HFFc6 (cell line): Measurements from ENCODE around the gene CLNK. TPM values are rescaled to one million over a fixed set of nuclear protein-coding genes. Genes with fewer than 3 reads are reported as not detected.

Source experiments
- DNase-seq: peaks from one replicate; pipeline ENCODE4 v3.0.0-alpha.2; 2018
- H3K27ac Mint-ChIP-seq: 2 replicates; pipeline ENCODE4 v1.8.0; 2020; ENCODE audit warnings: mild to moderate bottlenecking, mixed read lengths
- H3K27me3 Mint-ChIP-seq: 2 replicates; pipeline ENCODE4 v1.8.0; 2021; ENCODE audit warnings: mild to moderate bottlenecking, moderate library complexity, mixed read lengths; ENCODE audit not compliant: insufficient read depth
- H3K36me3 Mint-ChIP-seq: 2 replicates; pipeline ENCODE4 v1.8.0; 2021; ENCODE audit warnings: low read depth, mixed read lengths
- H3K4me1 Mint-ChIP-seq: 2 replicates; pipeline ENCODE4 v1.8.0; 2020; ENCODE audit warnings: low read depth, mixed read lengths
- H3K4me3 Mint-ChIP-seq: 2 replicates; pipeline ENCODE4 v1.8.0; 2020; ENCODE audit warnings: mild to moderate bottlenecking, moderate library complexity, mixed read lengths
- H3K9me3 Mint-ChIP-seq: 2 replicates; pipeline ENCODE4 v1.8.0; 2020; ENCODE audit warnings: mild to moderate bottlenecking, mixed read lengths
- CTCF ChIP-seq: fragments of 200-600 bp; sonication (generic); IDR thresholded peaks from 2 replicates; pipeline ENCODE4 v1.5.0; 2021; ENCODE audit warnings: antibody characterized with exemption, mild to moderate bottlenecking
- total RNA-seq, 6 experiments: library from RNA; stranded (reverse); fragmentation: NEBNext Ultra II Directional; extraction: Animal tissue kit (Norgen Biotek cat#: 25700); gene quantifications; 2 replicates in 1 of 6; 3 replicates in 5 of 6; pipeline ENCODE4 v1.2.3, GENCODE V29; 2021

Gene CLNK
- total RNA-seq, 6 experiments from 2014 or later, result not detected

GRCh38 chr4:10504570-10505179 is 179.9 kb downstream of the CLNK start:
- DNase-seq, result no peak
- TF ChIP-seq CTCF, result no peak
- Mint-ChIP-seq H3K9me3 (no peaks in the 10 kb centered on the region), H3K4me1 (no peaks in the 10 kb centered on the region), H3K27me3 (peaks cover 17% of the 10 kb centered on the region), H3K27ac (no peak overlapping the region), H3K4me3 (no peak overlapping the region), H3K36me3 (no peaks in the 10 kb centered on the region)

DNA sequence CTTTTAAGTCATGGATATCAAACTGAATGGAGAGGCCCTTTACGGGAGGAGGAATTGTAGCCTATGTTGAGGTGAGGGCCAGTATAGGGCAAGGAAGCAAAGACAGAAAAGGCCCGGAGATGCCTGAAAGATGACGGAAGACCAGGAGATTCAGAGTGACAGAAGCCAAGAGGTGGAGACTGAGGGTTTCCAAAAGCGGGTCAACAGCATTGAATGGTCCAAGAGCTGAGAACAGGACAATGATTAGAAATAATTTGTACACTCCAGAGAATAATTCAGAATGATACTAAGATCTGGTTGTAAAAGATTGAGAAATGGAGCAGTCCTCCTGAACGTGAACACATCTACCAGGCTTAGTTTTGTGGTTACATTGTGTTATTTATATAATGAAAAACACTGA is 181.9 kb downstream of the CLNK start:
- H3K27ac Mint-ChIP-seq, result no peak overlapping the region
- no peak for DNase-seq
- TF ChIP-seq CTCF, result no peak
- no peaks in the 10 kb centered on the region for H3K4me1 Mint-ChIP-seq
- no peak overlapping the region for H3K4me3 Mint-ChIP-seq
- H3K9me3 Mint-ChIP-seq, result no peaks in the 10 kb centered on the region
- H3K27me3 Mint-ChIP-seq, result peaks cover 25% of the 10 kb centered on the region
- H3K36me3 Mint-ChIP-seq, result no peaks in the 10 kb centered on the region

DNA sequence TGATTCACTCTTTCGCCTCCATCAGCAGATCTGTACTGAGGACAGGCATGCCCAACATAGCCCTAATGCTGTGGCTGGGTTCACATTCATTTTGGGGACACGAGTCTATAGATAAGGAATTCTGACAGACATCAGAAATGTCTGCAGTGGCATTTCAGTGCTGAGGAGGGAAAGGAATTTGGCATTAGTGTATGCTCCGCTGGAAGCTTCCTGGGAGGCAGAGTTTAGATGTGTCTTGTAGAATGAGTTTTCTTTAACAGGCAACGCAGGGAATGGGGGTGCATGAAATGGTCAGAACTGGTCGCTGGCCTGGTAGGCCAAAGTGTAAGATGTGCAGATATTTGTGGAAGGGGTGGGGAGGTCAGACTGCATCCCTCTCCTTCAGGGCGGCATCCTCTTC is 183.8 kb downstream of the CLNK start:
- no peak for TF ChIP-seq CTCF
- Mint-ChIP-seq H3K4me3 (no peak overlapping the region), H3K27me3 (peaks cover 25% of the 10 kb centered on the region), H3K27ac (no peak overlapping the region), H3K4me1 (no peaks in the 10 kb centered on the region), H3K9me3 (no peaks in the 10 kb centered on the region), H3K36me3 (no peaks in the 10 kb centered on the region)
- DNase-seq, result no peak

- TF ChIP-seq CTCF, result no peak
- DNase-seq, result no peak
- Mint-ChIP-seq H3K4me3 (no peak overlapping the region), H3K27me3 (peaks cover 27% of the 10 kb centered on the region), H3K36me3 (no peaks in the 10 kb centered on the region), H3K27ac (no peak overlapping the region), H3K4me1 (no peaks in the 10 kb centered on the region), H3K9me3 (no peaks in the 10 kb centered on the region)
These were observed 188.4 kb downstream of the CLNK start for GRCh38 chr4:10496200-10496599.

- Mint-ChIP-seq H3K4me1 (no peaks in the 10 kb centered on the region), H3K27me3 (peaks cover 25% of the 10 kb centered on the region)
These were observed 188.9 kb downstream of the CLNK start for GRCh38 chr4:10495651-10496050.

More at GRCh38 chr4:10495651-10496050, 188.9 kb downstream of the CLNK start:
- Mint-ChIP-seq H3K4me3 (no peak overlapping the region), H3K36me3 (no peaks in the 10 kb centered on the region), H3K27ac (no peak overlapping the region), H3K9me3 (no peaks in the 10 kb centered on the region)
- TF ChIP-seq CTCF, result no peak
- DNase-seq, result no peak
